Pancreas (tissue), 10 donors: Measurements from ENCODE around the gene KCNQ5. TPM values are rescaled to one million over a fixed set of nuclear protein-coding genes. Genes with fewer than 3 reads are reported as not detected.

ENCODE experiments used
- ATAC-seq, 4 donors: fragments of 200-7000 bp; cut with Tn5 transposase; one replicate each; pipeline versions ENCODE4 v1.8.0 to v1.9.1; 2020; ENCODE audit warnings: mild to moderate bottlenecking in 4 of 4, moderate library complexity in 4 of 4
- DNase-seq, 6 donors: peaks; one replicate each; pipeline ENCODE4 v3.0.0-alpha.2; 2020
- FAIRE-seq: peaks from 2 replicates; lab custom pipeline; 2012; peaks lifted over from hg19 to GRCh38; lab: Jason Lieb, UNC
- H3K27ac ChIP-seq, 4 donors: fragments of 200-600 bp; sonication (generic); 1 replicate in 3 of 4; 2 replicates in 1 of 4; pipeline versions ENCODE4 v1.5.0 to v1.8.0; 2020
- H3K27me3 ChIP-seq, 4 donors: fragments of 200-600 bp; one replicate each; pipeline ENCODE4 v1.8.0; 2021
- H3K36me3 ChIP-seq, 3 donors: fragments of 200-600 bp; sonication (generic) in 1 of 3; one replicate each; pipeline versions ENCODE4 v1.5.0 to v1.8.0; 2020 to 2021
- H3K4me1 ChIP-seq, 3 donors: fragments of 200-600 bp; one replicate each; pipeline ENCODE4 v1.8.0; 2021
- H3K4me3 ChIP-seq, 4 donors: fragments of 200-600 bp; sonication (generic) in 2 of 4; one replicate each; pipeline versions ENCODE4 v1.5.0 to v1.8.0; 2020 to 2021
- H3K9me3 ChIP-seq, 4 donors: fragments of 200-600 bp; one replicate each; pipeline ENCODE4 v1.8.0; 2021
- WGBS, 2 donors: extraction: QIAGEN DNeasy Blood & Tissue Kit; methylation state at CpG; one replicate each; pipeline ENCODE4 v1.1.7; 2013; 5-methylcytosine and 5-hydroxymethylcytosine counted together
- intact Hi-C, 3 donors: fragments of 100-400 bp; cut with DNase I; formaldehyde crosslinking; loops; one replicate each; pipeline versions ENCODE4 v1.11.1 to v1.14.2; 2022
- polyA plus RNA-seq, 2 donors: library from polyadenylated mRNA; stranded (reverse); fragments of 200-250 nt; gene quantifications; one replicate each; pipeline ENCODE4 v1.2.3, GENCODE V29; 2013
- total RNA-seq, 6 donors: library from RNA; stranded (reverse); fragmentation: NEBNext Ultra II Directional in 4 of 6; extraction: Animal tissue kit (Norgen Biotek cat#: 25700) in 4 of 6; gene quantifications; one replicate each; pipeline versions ENCODE4 v1.2.1 to v1.2.4, GENCODE V29; 2021 to 2023
- TF ChIP-seq, protein P1 (sequence below), 4 donors: fragments of 200-600 bp; sonication (generic) in 3 of 4; IDR thresholded peaks; one replicate each; pipeline versions ENCODE4 v1.5.0 to v1.8.0; 2021; ENCODE audit warnings: antibody characterized with exemption in 4 of 4
- donor health status: healthy with polysubstance abuse.
- donor health status: DM: no; HTN: no; CAD: no; lungs with moderate emphysema.
- donor health status: DM: no; HTN: no; CAD: no.
- donor health status: control.
- donor health status: control.
- donor health status: Bipolar disorder and iron deficiency.
- donor health status: DM: yes; HTN: yes; CAD: no.
- donor health status: DM: no; HTN: no; CAD: no.
- donor health status: DM: no; HTN: no; CAD: no.
- donor health status: DM: yes; HTN: yes; CAD: no.

KCNQ5 gene
- total and polyA plus RNA-seq, 8 donors: 0.03 to 1.1 (median 0.13) TPM

DNA sequence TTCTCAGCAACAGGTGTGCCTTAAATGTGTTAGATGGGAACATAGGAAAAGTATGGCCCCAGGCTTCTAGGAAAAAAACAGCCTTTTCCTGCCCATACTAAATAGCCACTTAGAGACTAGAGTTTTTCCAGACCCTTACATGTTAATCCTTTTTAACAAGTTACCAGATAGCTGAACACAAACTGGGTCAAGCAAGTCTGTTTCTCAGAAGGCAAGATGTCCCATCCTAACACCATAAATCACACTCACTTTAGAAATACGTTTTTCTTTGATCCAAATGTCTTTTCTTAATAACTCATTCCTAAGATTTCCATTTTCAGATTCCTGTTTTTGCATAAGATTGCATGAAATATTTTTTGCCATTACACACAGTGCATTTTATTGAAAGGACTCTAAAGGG lies 241.3 kb downstream of the KCNQ5 start:
- Histone ChIP-seq H3K4me1 (peaks cover 0 to 7% (median 0%) of the 10 kb centered on the region in 3 donors), H3K36me3 (no peaks in the 10 kb centered on the region), H3K27ac (no peak overlapping the region), H3K27me3 (no peaks in the 10 kb centered on the region), H3K9me3 (no peaks in the 10 kb centered on the region), H3K4me3 (no peak overlapping the region)
- ATAC-seq: no peak
- intact Hi-C loops: no loop called here
- DNase-seq: no peak
- 31 to 33% methylated on average over 1 of the region's 1 CpG for WGBS, 2 donors
- no peak for FAIRE-seq
- TF ChIP-seq, protein P1, sequence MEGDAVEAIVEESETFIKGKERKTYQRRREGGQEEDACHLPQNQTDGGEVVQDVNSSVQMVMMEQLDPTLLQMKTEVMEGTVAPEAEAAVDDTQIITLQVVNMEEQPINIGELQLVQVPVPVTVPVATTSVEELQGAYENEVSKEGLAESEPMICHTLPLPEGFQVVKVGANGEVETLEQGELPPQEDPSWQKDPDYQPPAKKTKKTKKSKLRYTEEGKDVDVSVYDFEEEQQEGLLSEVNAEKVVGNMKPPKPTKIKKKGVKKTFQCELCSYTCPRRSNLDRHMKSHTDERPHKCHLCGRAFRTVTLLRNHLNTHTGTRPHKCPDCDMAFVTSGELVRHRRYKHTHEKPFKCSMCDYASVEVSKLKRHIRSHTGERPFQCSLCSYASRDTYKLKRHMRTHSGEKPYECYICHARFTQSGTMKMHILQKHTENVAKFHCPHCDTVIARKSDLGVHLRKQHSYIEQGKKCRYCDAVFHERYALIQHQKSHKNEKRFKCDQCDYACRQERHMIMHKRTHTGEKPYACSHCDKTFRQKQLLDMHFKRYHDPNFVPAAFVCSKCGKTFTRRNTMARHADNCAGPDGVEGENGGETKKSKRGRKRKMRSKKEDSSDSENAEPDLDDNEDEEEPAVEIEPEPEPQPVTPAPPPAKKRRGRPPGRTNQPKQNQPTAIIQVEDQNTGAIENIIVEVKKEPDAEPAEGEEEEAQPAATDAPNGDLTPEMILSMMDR (IDR thresholded peaks at IDR 0.05): no peak

DNA sequence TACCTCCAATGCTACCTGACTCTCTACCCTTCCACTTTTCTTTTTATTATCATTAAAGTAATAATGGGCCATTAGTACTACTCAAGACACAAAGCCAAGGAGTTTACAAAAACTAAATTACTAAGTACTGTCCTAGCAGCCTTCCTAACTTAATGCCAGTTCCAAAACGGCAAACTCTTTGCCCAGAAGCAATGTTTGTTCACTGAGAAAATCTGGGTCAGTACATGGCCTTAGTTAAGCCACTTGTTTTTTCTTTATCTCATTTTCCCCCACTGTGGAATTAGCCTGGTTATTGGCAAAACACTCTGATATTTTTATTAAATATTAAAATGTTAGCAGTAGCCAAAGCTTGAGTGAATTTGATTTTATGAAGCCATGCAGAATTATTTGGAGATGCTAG lies 242.4 kb downstream of the KCNQ5 start:
- intact Hi-C loops: no loop called here
- H3K9me3 ChIP-seq: no peaks in the 10 kb centered on the region
- TF ChIP-seq, protein P1 (IDR thresholded peaks at IDR 0.05): no peak
- H3K4me1 ChIP-seq: peaks cover 0 to 7% (median 0%) of the 10 kb centered on the region in 3 donors
- WGBS, 2 donors: 16 to 17% methylated on average over 1 of the region's 1 CpG
- DNase-seq (no peak), ATAC-seq (peak in 2 of 4 donors; percentile 52 to 56), FAIRE-seq (no peak)
- H3K27me3 ChIP-seq: no peaks in the 10 kb centered on the region
- no peak overlapping the region for H3K27ac ChIP-seq
- no peak overlapping the region for H3K4me3 ChIP-seq
- H3K36me3 ChIP-seq: no peaks in the 10 kb centered on the region

DNA sequence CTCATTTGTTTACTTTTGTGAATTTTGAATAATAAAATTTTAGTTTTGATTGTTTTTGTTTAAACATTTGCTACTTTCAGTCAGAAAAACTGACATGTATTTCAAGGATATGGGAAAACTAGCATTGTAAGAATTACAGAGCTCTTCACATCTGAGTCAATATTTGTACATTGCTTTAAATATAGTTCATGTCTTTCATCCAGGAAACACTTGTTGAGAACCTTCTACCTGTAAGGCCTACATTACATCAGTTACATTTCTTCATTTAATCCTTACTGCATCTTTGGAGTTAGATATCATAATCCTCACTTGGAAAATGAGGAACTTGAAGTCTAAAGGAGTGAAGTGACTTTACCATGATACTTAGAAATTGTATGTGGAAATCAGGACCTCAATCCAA lies 242.9 kb downstream of the KCNQ5 start:
- Histone ChIP-seq H3K27me3 (no peaks in the 10 kb centered on the region), H3K4me3 (no peak overlapping the region), H3K4me1 (peaks cover 0 to 7% (median 0%) of the 10 kb centered on the region in 3 donors), H3K36me3 (no peaks in the 10 kb centered on the region), H3K9me3 (no peaks in the 10 kb centered on the region), H3K27ac (no peak overlapping the region)
- FAIRE-seq: no peak
- no peak for DNase-seq
- peak in 2 of 4 donors; percentile 26 to 79 for ATAC-seq
- TF ChIP-seq, protein P1 (IDR thresholded peaks at IDR 0.05): no peak
- intact Hi-C loops: no loop called here

DNA sequence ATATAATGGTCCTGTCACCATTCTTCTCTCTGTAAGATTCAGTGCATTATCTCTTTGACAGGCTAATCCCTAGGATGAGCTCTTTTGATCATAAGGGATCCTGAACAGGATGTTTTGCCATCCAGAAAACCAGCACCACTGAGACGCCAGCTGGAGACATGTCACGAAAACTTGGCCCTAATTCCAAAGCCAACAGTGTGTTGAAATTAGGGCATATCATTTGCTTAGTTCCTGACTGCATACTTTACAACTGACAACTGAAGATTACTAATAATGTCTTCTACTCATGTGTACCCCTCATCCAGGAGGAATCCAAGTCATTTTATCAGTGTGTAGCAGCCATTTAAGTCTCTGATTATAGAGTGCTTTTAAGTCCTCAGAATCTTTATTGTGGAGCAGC lies 243.6 kb downstream of the KCNQ5 start:
- no peak overlapping the region for H3K27ac ChIP-seq
- H3K4me1 ChIP-seq: peaks cover 0 to 7% (median 0%) of the 10 kb centered on the region in 3 donors
- H3K27me3 ChIP-seq: no peaks in the 10 kb centered on the region
- no peaks in the 10 kb centered on the region for H3K9me3 ChIP-seq
- no peak for DNase-seq
- H3K4me3 ChIP-seq: no peak overlapping the region
- FAIRE-seq: no peak
- intact Hi-C loops: no loop called here
- 48 to 62% methylated on average over 2 of the region's 2 CpGs for WGBS, 2 donors
- no peaks in the 10 kb centered on the region for H3K36me3 ChIP-seq
- TF ChIP-seq, protein P1 (IDR thresholded peaks at IDR 0.05): no peak
- ATAC-seq: no peak

DNA sequence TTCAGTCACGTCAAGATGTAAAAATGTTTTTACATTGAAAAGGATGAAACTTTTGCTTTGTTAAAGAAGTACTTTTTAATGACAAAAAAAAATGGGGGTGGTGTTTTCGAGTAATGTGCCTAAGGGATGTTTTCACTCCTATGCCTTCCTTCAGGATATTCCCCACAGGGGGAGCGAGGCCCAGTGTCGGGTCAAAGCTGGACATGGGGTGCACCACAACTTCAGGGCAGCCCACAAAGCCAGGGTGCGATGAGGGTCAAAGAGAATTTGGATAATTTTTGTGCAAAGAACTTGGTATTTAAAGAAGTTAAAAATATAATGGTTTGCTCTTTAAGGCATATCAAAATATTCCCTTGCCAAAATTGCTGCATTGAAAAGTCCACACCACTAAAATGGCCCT lies 247.8 kb downstream of the KCNQ5 start:
- Histone ChIP-seq H3K4me3 (no peak overlapping the region), H3K9me3 (no peaks in the 10 kb centered on the region), H3K36me3 (no peaks in the 10 kb centered on the region), H3K27me3 (no peaks in the 10 kb centered on the region), H3K27ac (no peak overlapping the region), H3K4me1 (no peaks in the 10 kb centered on the region)
- WGBS, 2 donors: 85 to 88% methylated on average over 5 of the region's 5 CpGs
- no peak for ATAC-seq
- intact Hi-C loops: no loop called here
- FAIRE-seq: no peak
- no peak for DNase-seq
- TF ChIP-seq, protein P1 (IDR thresholded peaks at IDR 0.05): no peak
